HepG2 (cell line): ENCODE results near the gene SUMO4. TPM values are rescaled to one million over a fixed set of nuclear protein-coding genes. Genes with fewer than 3 reads are reported as not detected.

Experiments
- CSRNP2 ChIP-seq: sonication (generic); formaldehyde crosslinking; conservative IDR thresholded peaks from 2 replicates; pipeline ENCODE4 v1.8.0; 2022; ENCODE audit warnings: low read depth, missing genetic modification reagents
- GLMP ChIP-seq: sonication (generic); formaldehyde crosslinking; IDR thresholded peaks from 2 replicates; pipeline ENCODE4 v1.9.0; 2021; ENCODE audit warnings: missing genetic modification reagents, mild to moderate bottlenecking, borderline replicate concordance
- MTA1 ChIP-seq: sonication (generic); formaldehyde crosslinking; IDR thresholded peaks from 2 replicates; pipeline ENCODE4 v1.4.0; 2020; ENCODE audit warnings: missing genetic modification reagents, mild to moderate bottlenecking, borderline replicate concordance
- NFE2 ChIP-seq: sonication (generic); formaldehyde crosslinking; IDR thresholded peaks from 2 replicates; pipeline ENCODE4 v1.4.0; 2020; ENCODE audit warnings: missing genetic modification reagents
- SALL2 ChIP-seq: sonication (generic); formaldehyde crosslinking; IDR thresholded peaks from 2 replicates; pipeline ENCODE4 v1.8.1; 2023; ENCODE audit warnings: mild to moderate bottlenecking, missing genetic modification reagents, inconsistent platforms
- SATB2 ChIP-seq: sonication (generic); formaldehyde crosslinking; IDR thresholded peaks from 2 replicates; pipeline ENCODE4 v1.5.0; 2020; ENCODE audit warnings: missing genetic modification reagents
- SRSF1 ChIP-seq: fragments of 200-400 bp; formaldehyde crosslinking; optimal IDR thresholded peaks from 2 replicates; pipeline ENCODE3; 2017; ENCODE audit warnings: mild to moderate bottlenecking, low read depth, low read length, moderate library complexity
- TCF7 ChIP-seq: sonication (generic); IDR thresholded peaks from 2 replicates; pipeline ENCODE4 v1.6.1; 2016; ENCODE audit warnings: antibody characterized with exemption, low read depth
- UBTF ChIP-seq: sonication (generic); formaldehyde crosslinking; IDR thresholded peaks from 2 replicates; pipeline ENCODE4 v1.4.0; 2020; ENCODE audit warnings: mild to moderate bottlenecking, missing genetic modification reagents
- ZNF335 ChIP-seq: sonication (generic); formaldehyde crosslinking; IDR thresholded peaks from 2 replicates; pipeline ENCODE4 v1.4.0; 2020; ENCODE audit warnings: missing genetic modification reagents
- ZNF674 ChIP-seq: sonication (generic); formaldehyde crosslinking; IDR thresholded peaks from 2 replicates; pipeline ENCODE4 v1.5.0; 2020; ENCODE audit warnings: low read depth, mild to moderate bottlenecking, missing genetic modification reagents
- ZSCAN29 ChIP-seq: sonication (generic); formaldehyde crosslinking; conservative IDR thresholded peaks from 2 replicates; pipeline ENCODE4 v1.4.0; 2020; ENCODE audit warnings: mild to moderate bottlenecking, missing genetic modification reagents
- polyA plus RNA-seq, 8 experiments: library from polyadenylated mRNA; depleted of rRNA in 3 of 8; stranded (reverse) in 7 of 8; unstranded in 1 of 8; fragments of >200 nt; fragmentation: Illumina TruSeq in 4 of 8; extraction: Trizol in 4 of 8; gene quantifications; 2 replicates each; pipeline versions ENCODE4 v1.2.1 to v1.2.3, GENCODE V29; 2011 to 2016; ENCODE audit warnings: low read depth in 4 of 8, missing spikeins in 1 of 8, mixed read lengths in 1 of 8; ENCODE audit not compliant: insufficient read depth in 1 of 8
- total RNA-seq, 5 experiments: library from RNA; depleted of rRNA; stranded (reverse); fragments of >200 nt; fragmentation: Illumina TruSeq; extraction: Trizol; gene quantifications; 2 replicates each; pipeline ENCODE4 v1.2.3, GENCODE V29; 2016; ENCODE audit warnings: low read depth in 1 of 5
- TF ChIP-seq, protein P1 (sequence below): sonication (generic); formaldehyde crosslinking; IDR thresholded peaks from 2 replicates; pipeline ENCODE4 v1.4.0; 2020; ENCODE audit warnings: missing genetic modification reagents
- TF ChIP-seq, protein P2 (sequence below): sonication (generic); IDR thresholded peaks from 2 replicates; pipeline ENCODE4 v1.6.1; 2016; ENCODE audit warnings: low read depth, borderline replicate concordance
- TF ChIP-seq, protein P3 (sequence below): conservative IDR thresholded peaks from 2 replicates; pipeline ENCODE4 v1.6.1; 2018; ENCODE audit warnings: missing genetic modification reagents
- TF ChIP-seq, protein P4 (sequence below): sonication (generic); formaldehyde crosslinking; IDR thresholded peaks from 2 replicates; pipeline ENCODE4 v1.5.1; 2020; ENCODE audit warnings: missing genetic modification reagents, mild to moderate bottlenecking, borderline replicate concordance

Gene SUMO4
- total and polyA plus RNA-seq, 2 of the 13 experiments (the other 11 are each of a cell fraction or from before 2014, with no cell fraction given), result 0.22 to 1.2 TPM

DNA sequence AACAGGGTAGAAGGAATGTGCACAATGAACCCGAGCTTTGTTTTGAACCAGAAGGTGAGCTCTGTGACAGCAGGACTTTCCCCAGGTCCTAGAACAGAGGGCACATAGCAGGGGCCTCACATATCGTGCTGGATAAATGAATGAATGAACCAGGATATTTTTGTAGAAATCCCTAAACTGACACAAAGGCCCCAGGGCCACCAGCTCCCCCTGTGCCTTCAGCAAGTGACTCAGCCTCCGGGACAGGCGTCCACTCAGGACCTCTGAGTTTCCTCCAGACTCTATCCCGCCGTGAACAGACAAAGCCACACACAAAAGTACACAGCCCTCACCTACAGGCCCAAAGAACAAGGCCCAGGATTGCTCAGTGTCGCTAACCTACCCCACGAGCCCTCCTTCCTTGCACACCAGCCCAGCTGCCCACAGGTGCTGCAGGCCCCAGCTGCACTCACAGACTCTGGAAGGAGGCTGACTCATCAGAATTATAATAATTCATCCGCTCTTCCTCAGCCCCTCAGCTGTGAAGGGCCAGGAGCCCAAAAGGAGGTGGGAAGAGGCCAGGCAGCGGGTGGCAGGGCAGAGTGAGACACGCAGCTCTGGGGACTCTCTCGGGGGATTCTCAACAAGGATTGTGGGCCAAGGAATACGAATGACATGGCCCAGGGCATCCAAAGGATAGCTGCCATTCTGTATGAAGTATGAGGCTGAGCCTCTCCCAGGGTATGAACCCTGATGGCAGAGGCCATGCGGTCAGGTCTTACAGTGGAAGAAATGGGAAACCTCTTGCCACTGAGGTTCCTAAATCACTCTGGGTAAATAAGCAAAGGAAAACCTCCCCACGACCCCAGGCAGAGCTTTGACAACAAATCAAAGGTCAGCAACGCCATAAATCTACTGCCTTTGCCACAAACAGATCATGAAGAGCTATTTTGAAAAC is 40.9 kb downstream of the SUMO4 start (continued):
- TF ChIP-seq, protein P1, sequence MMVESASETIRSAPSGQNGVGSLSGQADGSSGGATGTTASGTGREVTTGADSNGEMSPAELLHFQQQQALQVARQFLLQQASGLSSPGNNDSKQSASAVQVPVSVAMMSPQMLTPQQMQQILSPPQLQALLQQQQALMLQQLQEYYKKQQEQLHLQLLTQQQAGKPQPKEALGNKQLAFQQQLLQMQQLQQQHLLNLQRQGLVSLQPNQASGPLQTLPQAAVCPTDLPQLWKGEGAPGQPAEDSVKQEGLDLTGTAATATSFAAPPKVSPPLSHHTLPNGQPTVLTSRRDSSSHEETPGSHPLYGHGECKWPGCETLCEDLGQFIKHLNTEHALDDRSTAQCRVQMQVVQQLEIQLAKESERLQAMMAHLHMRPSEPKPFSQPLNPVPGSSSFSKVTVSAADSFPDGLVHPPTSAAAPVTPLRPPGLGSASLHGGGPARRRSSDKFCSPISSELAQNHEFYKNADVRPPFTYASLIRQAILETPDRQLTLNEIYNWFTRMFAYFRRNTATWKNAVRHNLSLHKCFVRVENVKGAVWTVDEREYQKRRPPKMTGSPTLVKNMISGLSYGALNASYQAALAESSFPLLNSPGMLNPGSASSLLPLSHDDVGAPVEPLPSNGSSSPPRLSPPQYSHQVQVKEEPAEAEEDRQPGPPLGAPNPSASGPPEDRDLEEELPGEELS, result 0 out of 2 replicates have a peak, but pooled peaks have one; percentile 66
- TF ChIP-seq CSRNP2 (CRISPR knock-in tag) (no peak), UBTF (peak; percentile 30; the same call in 1 of the 2 replicates), SALL2 (CRISPR knock-in tag) (no peak), TCF7 (no peak), MTA1 (peak; percentile 63; the same call in 1 of the 2 replicates), ZNF335 (CRISPR knock-in tag) (no peak), ZNF674 (CRISPR knock-in tag) (no peak), GLMP (no peak), NFE2 (0 out of 2 replicates have a peak, but pooled peaks have one; percentile 20), SATB2 (peak; percentile 28; the same call in 1 of the 2 replicates), ZSCAN29 (CRISPR knock-in tag) (peak; percentile 66; the same call in 1 of the 2 replicates), SRSF1 (no peak)
- TF ChIP-seq, protein P2, sequence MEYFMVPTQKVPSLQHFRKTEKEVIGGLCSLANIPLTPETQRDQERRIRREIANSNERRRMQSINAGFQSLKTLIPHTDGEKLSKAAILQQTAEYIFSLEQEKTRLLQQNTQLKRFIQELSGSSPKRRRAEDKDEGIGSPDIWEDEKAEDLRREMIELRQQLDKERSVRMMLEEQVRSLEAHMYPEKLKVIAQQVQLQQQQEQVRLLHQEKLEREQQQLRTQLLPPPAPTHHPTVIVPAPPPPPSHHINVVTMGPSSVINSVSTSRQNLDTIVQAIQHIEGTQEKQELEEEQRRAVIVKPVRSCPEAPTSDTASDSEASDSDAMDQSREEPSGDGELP, result 0 out of 2 replicates have a peak, but pooled peaks have one; percentile 43
- TF ChIP-seq, protein P3, sequence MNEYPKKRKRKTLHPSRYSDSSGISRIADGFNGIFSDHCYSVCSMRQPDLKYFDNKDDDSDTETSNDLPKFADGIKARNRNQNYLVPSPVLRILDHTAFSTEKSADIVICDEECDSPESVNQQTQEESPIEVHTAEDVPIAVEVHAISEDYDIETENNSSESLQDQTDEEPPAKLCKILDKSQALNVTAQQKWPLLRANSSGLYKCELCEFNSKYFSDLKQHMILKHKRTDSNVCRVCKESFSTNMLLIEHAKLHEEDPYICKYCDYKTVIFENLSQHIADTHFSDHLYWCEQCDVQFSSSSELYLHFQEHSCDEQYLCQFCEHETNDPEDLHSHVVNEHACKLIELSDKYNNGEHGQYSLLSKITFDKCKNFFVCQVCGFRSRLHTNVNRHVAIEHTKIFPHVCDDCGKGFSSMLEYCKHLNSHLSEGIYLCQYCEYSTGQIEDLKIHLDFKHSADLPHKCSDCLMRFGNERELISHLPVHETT (CRISPR knock-in tag), result no peak
- TF ChIP-seq, protein P4, sequence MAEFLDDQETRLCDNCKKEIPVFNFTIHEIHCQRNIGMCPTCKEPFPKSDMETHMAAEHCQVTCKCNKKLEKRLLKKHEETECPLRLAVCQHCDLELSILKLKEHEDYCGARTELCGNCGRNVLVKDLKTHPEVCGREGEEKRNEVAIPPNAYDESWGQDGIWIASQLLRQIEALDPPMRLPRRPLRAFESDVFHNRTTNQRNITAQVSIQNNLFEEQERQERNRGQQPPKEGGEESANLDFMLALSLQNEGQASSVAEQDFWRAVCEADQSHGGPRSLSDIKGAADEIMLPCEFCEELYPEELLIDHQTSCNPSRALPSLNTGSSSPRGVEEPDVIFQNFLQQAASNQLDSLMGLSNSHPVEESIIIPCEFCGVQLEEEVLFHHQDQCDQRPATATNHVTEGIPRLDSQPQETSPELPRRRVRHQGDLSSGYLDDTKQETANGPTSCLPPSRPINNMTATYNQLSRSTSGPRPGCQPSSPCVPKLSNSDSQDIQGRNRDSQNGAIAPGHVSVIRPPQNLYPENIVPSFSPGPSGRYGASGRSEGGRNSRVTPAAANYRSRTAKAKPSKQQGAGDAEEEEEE, result no peak
